SU-DHL-6 (cell line): ENCODE measurements around the gene PRRG2.

Source experiments
- H2AFZ ChIP-seq: fragments of 200-600 bp; sonication (generic); 2 replicates; pipeline ENCODE4 v1.6.1; 2014; ENCODE audit warnings: low read depth, mild to moderate bottlenecking, moderate library complexity, mixed read lengths, antibody characterized with exemption, low read length; ENCODE audit not compliant: severe bottlenecking
- H3F3A ChIP-seq: fragments of 200-600 bp; shearing (Covaris generic); 2 replicates; pipeline ENCODE4 v1.6.0; 2016; ENCODE audit warnings: antibody characterized with exemption, mild to moderate bottlenecking; ENCODE audit not compliant: insufficient read depth
- H3K27ac ChIP-seq: fragments of 200-600 bp; sonication (generic); 2 replicates; pipeline ENCODE4 v1.5.1; 2016; ENCODE audit warnings: low read depth, mild to moderate bottlenecking, low read length, moderate library complexity, mixed read lengths
- H3K27me3 ChIP-seq: fragments of 200-600 bp; sonication (generic), shearing (Covaris generic); 2 replicates; pipeline ENCODE4 v1.6.0; 2014; ENCODE audit warnings: mild to moderate bottlenecking, low read length
- H3K36me3 ChIP-seq: fragments of 200-600 bp; sonication (generic); 2 replicates; pipeline ENCODE4 v1.6.1; 2014; ENCODE audit warnings: mild to moderate bottlenecking, low read length, mixed read lengths
- H3K4me2 ChIP-seq: fragments of 300-600, 200-600 bp; shearing (Covaris generic), sonication (generic); 2 replicates; pipeline ENCODE4 v1.6.0; 2014; ENCODE audit warnings: low read length, low read depth, mild to moderate bottlenecking; ENCODE audit not compliant: poor library complexity, severe bottlenecking
- H3K4me3 ChIP-seq: fragments of 200-600 bp; sonication (generic); 2 replicates; pipeline ENCODE4 v1.5.1; 2014; ENCODE audit warnings: antibody characterized with exemption, low read length, mild to moderate bottlenecking, mixed read lengths; ENCODE audit not compliant: insufficient read depth, poor library complexity, severe bottlenecking
- H3K79me2 ChIP-seq: fragments of 200-600 bp; sonication (generic); 2 replicates; pipeline ENCODE4 v1.6.1; 2014; ENCODE audit warnings: mild to moderate bottlenecking, low read length, moderate library complexity; ENCODE audit not compliant: insufficient read depth
- H3K9ac ChIP-seq: fragments of 200-600 bp; sonication (generic); 2 replicates; pipeline ENCODE4 v1.7.0; 2014; ENCODE audit warnings: mild to moderate bottlenecking, low read length
- H3K9me2 ChIP-seq: fragments of 200-600 bp; sonication (generic); replicated peaks from 2 replicates; pipeline ENCODE4 v1.6.1; 2014; ENCODE audit warnings: low read length; ENCODE audit not compliant: insufficient read depth
- H3K9me3 ChIP-seq: fragments of 200-600 bp; sonication (generic); 2 replicates; pipeline ENCODE4 v1.6.1; 2014; ENCODE audit warnings: low read length, mixed read lengths; ENCODE audit not compliant: insufficient read depth
- H4K20me1 ChIP-seq: fragments of 200-600 bp; sonication (generic); 2 replicates; pipeline ENCODE4 v1.6.1; 2014; ENCODE audit warnings: low read depth, mild to moderate bottlenecking, antibody characterized with exemption, low read length, moderate library complexity, mixed read lengths
- CTCF ChIP-seq: fragments of 200-600 bp; sonication (generic); IDR thresholded peaks from one replicate; pipeline ENCODE4 v1.5.1; 2017; ENCODE audit warnings: antibody characterized with exemption, mild to moderate bottlenecking, low read length, moderate library complexity; ENCODE audit not compliant: insufficient read depth, poor library complexity, severe bottlenecking
- EZH2phosphoT487 ChIP-seq: fragments of 200-600 bp; sonication (generic), shearing (Covaris generic); conservative IDR thresholded peaks from 2 replicates; pipeline ENCODE4 v1.6.1; 2018; ENCODE audit warnings: mild to moderate bottlenecking, antibody characterized with exemption, low read length, moderate library complexity, mixed read lengths

PRRG2 gene

DNA sequence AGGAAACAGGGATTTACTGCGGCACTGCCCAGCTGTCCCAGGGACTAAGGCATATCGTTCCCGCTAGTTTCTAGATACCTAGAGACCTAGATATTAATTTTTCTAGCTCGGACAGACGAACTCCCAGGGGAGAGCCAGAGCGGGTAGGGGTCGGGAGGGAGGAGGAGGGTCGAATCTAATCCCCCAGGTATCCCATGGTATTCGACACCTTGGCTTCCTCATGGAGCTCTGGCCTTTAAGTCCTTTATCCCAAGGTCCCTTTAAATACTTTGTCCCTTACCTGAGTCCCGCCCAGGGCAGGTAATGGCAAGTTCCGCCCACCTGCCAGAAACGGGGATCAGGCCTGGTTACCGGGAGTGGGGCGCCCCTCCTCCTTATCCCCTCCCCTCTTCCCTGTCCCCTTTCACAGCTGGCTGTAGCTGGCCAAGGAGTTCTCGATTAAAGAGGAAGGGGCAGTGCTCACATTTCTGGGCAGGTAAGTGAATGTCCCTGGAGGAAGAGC is at the start of gene PRRG2:
PRRG2 (plus strand) TSS at position 310 of the 502 bp plus-strand sequence. CDS start 1,904 bp downstream, outside the sequence.
- H3K79me2 ChIP-seq: peaks cover 27% of the 10 kb centered on the region
- peak within 1 kb of the TSS; percentile 88 for H3K9ac ChIP-seq
- no peaks in the 10 kb centered on the region for H3K9me3 ChIP-seq
- H3F3A ChIP-seq: peaks cover 7% of the 10 kb centered on the region; the same call in 1 of the 2 replicates
- peak within 1 kb of the TSS; percentile 93 for H3K4me3 ChIP-seq
- H3K27me3 ChIP-seq: no peaks in the 10 kb centered on the region
- peak within 1 kb of the TSS; percentile 93 for H3K4me2 ChIP-seq
- no peak for TF ChIP-seq EZH2phosphoT487
- TF ChIP-seq CTCF: no peak
- H2AFZ ChIP-seq: peak within 1 kb of the TSS; percentile 84
- 0 out of 2 replicates have a peak, but pooled peaks cover 3% of the 10 kb centered on the region for H3K36me3 ChIP-seq
- H3K27ac ChIP-seq: peak within 1 kb of the TSS; percentile 26
- H3K9me2 ChIP-seq: no peaks in the 10 kb centered on the region
- H4K20me1 ChIP-seq: no peaks in the 10 kb centered on the region

- no peaks in the 10 kb centered on the region for H3K36me3 ChIP-seq
- H3K79me2 ChIP-seq: no peaks in the 10 kb centered on the region
- H3K27ac ChIP-seq: no peak overlapping the region
Observed at GRCh38 chr19:49533551-49534488, 47.3 kb upstream of the PRRG2 start.

DNA sequence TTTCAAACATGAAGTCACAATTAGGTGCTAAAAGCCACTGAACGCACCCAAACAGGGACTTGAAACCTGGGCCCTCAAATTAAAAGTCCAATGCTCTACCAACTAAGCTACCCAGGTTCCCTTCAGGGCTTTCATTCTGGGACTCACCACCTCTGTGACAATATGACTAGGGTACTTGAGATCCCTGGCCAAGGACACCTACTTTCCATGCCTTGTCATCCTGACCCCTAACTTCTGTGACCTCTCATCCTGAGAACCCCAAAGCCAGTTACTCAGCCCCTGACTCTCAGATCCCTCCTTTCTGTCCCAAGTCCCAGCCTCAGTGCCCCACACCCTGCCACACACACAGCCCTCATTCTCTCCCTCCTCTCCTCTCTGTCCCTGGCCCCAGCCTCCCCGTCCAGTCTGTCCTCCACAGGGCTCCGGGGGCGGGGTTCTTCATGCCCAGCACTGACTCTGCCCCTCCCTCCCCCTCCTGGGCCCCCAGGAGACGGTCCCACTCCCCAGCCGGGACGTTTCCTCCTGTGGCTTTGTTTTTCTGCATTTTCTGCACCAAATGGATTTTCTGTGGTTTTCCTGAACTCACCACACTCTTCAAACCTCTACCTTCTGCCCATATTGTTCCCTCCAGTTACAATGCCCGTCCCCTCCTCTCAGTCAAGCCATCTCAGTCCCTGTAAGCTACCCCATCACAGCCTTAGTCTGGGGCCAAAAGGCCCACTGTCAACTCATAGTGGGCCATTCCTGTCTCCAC is 46.3 kb upstream of the PRRG2 start:
- no peak for TF ChIP-seq CTCF
- no peak for TF ChIP-seq EZH2phosphoT487
- no peaks in the 10 kb centered on the region for H3K27me3 ChIP-seq
- H3K36me3 ChIP-seq: no peaks in the 10 kb centered on the region
- no peak overlapping the region for H3K27ac ChIP-seq
- H3K4me2 ChIP-seq: peak overlapping the region; percentile 56
- peaks cover 4% of the 10 kb centered on the region; the same call in 1 of the 2 replicates for H3F3A ChIP-seq
- H3K4me3 ChIP-seq: peak overlapping the region; percentile 65
- no peaks in the 10 kb centered on the region for H4K20me1 ChIP-seq
- peak overlapping the region; percentile 44; the same call in 1 of the 2 replicates for H3K9ac ChIP-seq
- no peaks in the 10 kb centered on the region for H3K79me2 ChIP-seq
- no peaks in the 10 kb centered on the region for H3K9me2 ChIP-seq
- H3K9me3 ChIP-seq: no peaks in the 10 kb centered on the region
- peak overlapping the region; percentile 73 for H2AFZ ChIP-seq

More at GRCh38 chr19:49533551-49534488, 47.3 kb upstream of the PRRG2 start:
- Histone ChIP-seq H4K20me1 (no peaks in the 10 kb centered on the region), H2AFZ (peak overlapping the region; percentile 73), H3K27me3 (no peaks in the 10 kb centered on the region), H3K9me2 (no peaks in the 10 kb centered on the region), H3F3A (peaks cover 4% of the 10 kb centered on the region; the same call in 1 of the 2 replicates), H3K4me2 (peak overlapping the region; percentile 56), H3K4me3 (peak overlapping the region; percentile 65), H3K9me3 (no peaks in the 10 kb centered on the region), H3K9ac (peak overlapping the region; percentile 44)
- peak; percentile 36 for TF ChIP-seq CTCF
- no peak for TF ChIP-seq EZH2phosphoT487
